ENCODE measurements around the gene TRAF3IP1. TPM values are rescaled to one million over a fixed set of nuclear protein-coding genes. Genes with fewer than 3 reads are reported as not detected.

TRAF3IP1 gene
- total RNA-seq, 3 donors from 2014 or later: 16.4 to 19.1 (median 17.8) TPM

- Mint-ChIP-seq H3K4me3 (no peak overlapping the region), H3K27me3 (ENCODE audit: low read depth) (no peaks in the 10 kb centered on the region), H3K36me3 (ENCODE audit: insufficient read depth) (peaks cover 4% of the 10 kb centered on the region), H3K4me1 (ENCODE audit: low read depth) (peaks cover 39% of the 10 kb centered on the region), H3K9me3 (no peaks in the 10 kb centered on the region)
- no peak for ATAC-seq
- DNase-seq: no peak
Measured at GRCh38 chr2:238282861-238283738, 37.2 kb upstream of the TRAF3IP1 start.

- no peak overlapping the region for H3K4me3 Mint-ChIP-seq
- ATAC-seq (no peak), DNase-seq (no peak)
- H3K27me3 Mint-ChIP-seq (ENCODE audit: low read depth): no peaks in the 10 kb centered on the region
- peaks cover 47% of the 10 kb centered on the region for H3K4me1 Mint-ChIP-seq (ENCODE audit: low read depth)
- H3K9me3 Mint-ChIP-seq: no peaks in the 10 kb centered on the region
- H3K36me3 Mint-ChIP-seq (ENCODE audit: insufficient read depth): peaks cover 4% of the 10 kb centered on the region
Measured at GRCh38 chr2:238284802-238285515, 35.4 kb upstream of the TRAF3IP1 start.

GRCh38 chr2:238285653-238286082, 34.6 kb upstream of the TRAF3IP1 start:
- no peak for DNase-seq
- Mint-ChIP-seq H3K27me3 (ENCODE audit: low read depth) (no peaks in the 10 kb centered on the region), H3K36me3 (ENCODE audit: insufficient read depth) (peaks cover 4% of the 10 kb centered on the region), H3K4me1 (ENCODE audit: low read depth) (peaks cover 50% of the 10 kb centered on the region), H3K9me3 (no peaks in the 10 kb centered on the region), H3K4me3 (no peak overlapping the region)
- no peak for ATAC-seq

GRCh38 chr2:238286095-238286494, 34.2 kb upstream of the TRAF3IP1 start:
- no peaks in the 10 kb centered on the region for H3K27me3 Mint-ChIP-seq (ENCODE audit: low read depth)
- H3K4me3 Mint-ChIP-seq: no peak overlapping the region
- H3K4me1 Mint-ChIP-seq (ENCODE audit: low read depth): peaks cover 49% of the 10 kb centered on the region
- H3K9me3 Mint-ChIP-seq: no peaks in the 10 kb centered on the region
- H3K36me3 Mint-ChIP-seq (ENCODE audit: insufficient read depth): peaks cover 4% of the 10 kb centered on the region
- DNase-seq (no peak), ATAC-seq (no peak)

GRCh38 chr2:238286551-238286950, 33.8 kb upstream of the TRAF3IP1 start:
- no peak for ATAC-seq

GRCh38 chr2:238286987-238287736, 33.2 kb upstream of the TRAF3IP1 start:
- peaks cover 49% of the 10 kb centered on the region for H3K4me1 Mint-ChIP-seq (ENCODE audit: low read depth)
- peaks cover 4% of the 10 kb centered on the region for H3K36me3 Mint-ChIP-seq (ENCODE audit: insufficient read depth)
- peak overlapping the region; percentile 80 for H3K4me3 Mint-ChIP-seq
- no peaks in the 10 kb centered on the region for H3K27me3 Mint-ChIP-seq (ENCODE audit: low read depth)
- DNase-seq: no peak
- no peak for ATAC-seq
- no peaks in the 10 kb centered on the region for H3K9me3 Mint-ChIP-seq

More at GRCh38 chr2:238286551-238286950, 33.8 kb upstream of the TRAF3IP1 start:
- Mint-ChIP-seq H3K4me1 (ENCODE audit: low read depth) (peaks cover 49% of the 10 kb centered on the region), H3K9me3 (no peaks in the 10 kb centered on the region), H3K36me3 (ENCODE audit: insufficient read depth) (peaks cover 4% of the 10 kb centered on the region), H3K4me3 (peak overlapping the region; percentile 80), H3K27me3 (ENCODE audit: low read depth) (no peaks in the 10 kb centered on the region)
- DNase-seq: no peak

- H3K4me3 Mint-ChIP-seq: peak within 1 kb of the TSS; percentile 89
- ATAC-seq (peak; percentile 23 to 25), DNase-seq (peak; percentile 30)
- no peaks in the 10 kb centered on the region for H3K36me3 Mint-ChIP-seq (ENCODE audit: insufficient read depth)
- H3K27me3 Mint-ChIP-seq (ENCODE audit: low read depth): no peaks in the 10 kb centered on the region
- no peaks in the 10 kb centered on the region for H3K9me3 Mint-ChIP-seq
- peaks cover 45% of the 10 kb centered on the region for H3K4me1 Mint-ChIP-seq (ENCODE audit: low read depth)
Measured at GRCh38 chr2:238287737-238288649, 32.3 kb upstream of the TRAF3IP1 start, which contains the start of gene PER2. Gene PER2, minus strand, starts transcription at chr2:238288610. Its CDS starts 10,674 bp downstream, at chr2:238277936.

GRCh38 chr2:238288650-238289573, 31.4 kb upstream of the TRAF3IP1 start:
- no peaks in the 10 kb centered on the region for H3K9me3 Mint-ChIP-seq
- peak; percentile 96 for DNase-seq
- no peaks in the 10 kb centered on the region for H3K36me3 Mint-ChIP-seq (ENCODE audit: insufficient read depth)
- ATAC-seq: peak; percentile 86 to 90
- peaks cover 38% of the 10 kb centered on the region for H3K4me1 Mint-ChIP-seq (ENCODE audit: low read depth)
- peak overlapping the region; percentile 89 for H3K4me3 Mint-ChIP-seq
- H3K27me3 Mint-ChIP-seq (ENCODE audit: low read depth): no peaks in the 10 kb centered on the region

- ATAC-seq (no peak), DNase-seq (no peak)
- Mint-ChIP-seq H3K27me3 (ENCODE audit: low read depth) (no peaks in the 10 kb centered on the region), H3K9me3 (no peaks in the 10 kb centered on the region), H3K4me3 (peak overlapping the region; percentile 89), H3K4me1 (ENCODE audit: low read depth) (peaks cover 37% of the 10 kb centered on the region), H3K36me3 (ENCODE audit: insufficient read depth) (no peaks in the 10 kb centered on the region)
Measured at GRCh38 chr2:238289574-238289973, 30.7 kb upstream of the TRAF3IP1 start.

GRCh38 chr2:238290091-238290509, 30.2 kb upstream of the TRAF3IP1 start:
- peak overlapping the region; percentile 89 for H3K4me3 Mint-ChIP-seq
- H3K9me3 Mint-ChIP-seq: no peaks in the 10 kb centered on the region
- peaks cover 2% of the 10 kb centered on the region for H3K27me3 Mint-ChIP-seq (ENCODE audit: low read depth)
- DNase-seq: peak; percentile 23
- H3K4me1 Mint-ChIP-seq (ENCODE audit: low read depth): peaks cover 36% of the 10 kb centered on the region
- no peak for ATAC-seq
- no peaks in the 10 kb centered on the region for H3K36me3 Mint-ChIP-seq (ENCODE audit: insufficient read depth)

GRCh38 chr2:238290715-238291549, 29.4 kb upstream of the TRAF3IP1 start:
- Mint-ChIP-seq H3K27me3 (ENCODE audit: low read depth) (peaks cover 7% of the 10 kb centered on the region), H3K9me3 (no peaks in the 10 kb centered on the region), H3K36me3 (ENCODE audit: insufficient read depth) (no peaks in the 10 kb centered on the region), H3K4me3 (no peak overlapping the region), H3K4me1 (ENCODE audit: low read depth) (peaks cover 30% of the 10 kb centered on the region)
- no peak for ATAC-seq
- no peak for DNase-seq
